Measurements from ENCODE around the gene ATP7B.
"Not testable (repeated sequence)": the region's sequence is repeated elsewhere in the genome, so short reads cannot be mapped to it uniquely, and the experiment has no call there.

The ATP7B gene

DNA sequence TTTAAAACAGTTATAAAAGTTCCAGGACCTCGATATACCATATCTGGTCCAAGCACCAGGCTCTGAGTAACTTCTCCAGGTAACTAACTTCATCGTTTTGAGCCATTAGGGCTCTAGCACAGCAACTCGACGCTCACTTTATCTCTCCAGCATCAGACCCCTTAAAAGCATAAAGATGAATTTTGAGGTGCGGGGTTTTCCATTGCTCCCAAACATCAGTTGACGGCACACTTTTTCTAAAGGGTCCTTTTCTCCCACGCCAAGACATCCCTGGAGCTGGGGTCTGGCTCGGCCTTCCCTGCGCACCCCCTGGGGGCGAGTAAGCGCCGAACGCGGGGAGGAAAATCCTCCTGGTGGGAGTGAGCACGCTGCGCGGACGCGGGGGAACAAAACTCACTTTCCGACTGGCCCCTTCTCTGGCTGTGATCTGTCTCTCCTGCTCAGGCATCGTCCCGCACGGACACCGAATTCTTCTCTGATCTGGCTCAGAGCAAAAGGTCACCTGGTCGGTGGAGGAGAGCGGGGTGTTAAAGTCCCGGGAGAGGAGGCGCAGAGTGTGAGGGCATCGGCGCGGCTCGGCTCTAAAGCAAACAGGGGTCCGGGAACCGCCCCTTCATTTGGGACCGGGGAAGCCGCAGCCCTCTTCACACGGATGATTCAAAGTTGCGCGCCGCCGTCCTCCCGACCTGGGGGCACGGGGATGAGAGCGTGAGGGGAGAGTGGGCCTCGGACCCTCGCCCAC, at the start of gene ATP7B:
Gene ATP7B, minus strand, starts transcription at position 561 of the 742 bp plus-strand sequence. Its CDS starts 113 bp downstream, at position 448.
- DNase-seq, result peak; percentile 41

DNA sequence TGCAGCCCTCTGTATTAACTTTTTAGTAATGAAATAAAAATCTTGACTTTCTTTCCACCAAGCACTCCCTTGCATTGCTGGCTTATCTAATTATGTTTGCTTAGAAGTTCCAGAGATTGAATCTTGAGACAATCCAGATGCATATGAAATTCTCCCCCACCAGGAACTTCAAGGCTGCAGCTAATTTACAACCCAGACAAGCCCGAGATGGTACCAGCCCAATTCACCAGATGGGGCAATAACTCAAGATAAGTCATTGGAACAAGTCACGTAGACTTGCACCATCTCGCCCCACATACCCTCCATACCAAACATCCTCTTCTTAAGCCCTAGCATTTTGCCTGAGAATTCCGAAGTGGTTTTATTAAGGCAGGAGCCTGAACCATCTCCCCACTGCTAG, 42.2 kb upstream of the ATP7B start:
- DNase-seq, result no peak

DNA sequence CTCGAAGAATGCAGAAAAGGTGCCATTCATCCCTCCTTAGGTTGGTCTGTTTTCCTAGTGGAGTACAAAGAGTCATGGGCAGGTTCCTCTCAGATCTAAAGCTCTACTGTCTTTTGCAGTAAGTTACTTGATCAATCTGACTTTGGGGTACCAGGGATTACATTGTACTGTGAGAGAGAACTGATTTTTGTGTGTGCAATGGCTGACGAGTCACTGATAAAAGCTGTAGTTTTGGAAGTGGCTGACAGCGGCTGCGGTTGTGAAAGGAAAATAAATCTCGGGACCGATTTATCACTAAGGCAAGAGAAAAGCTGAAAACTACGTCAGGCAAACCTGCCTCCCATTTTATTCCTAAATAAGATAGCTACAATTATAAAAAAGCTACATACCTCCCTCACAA, 40.1 kb upstream of the ATP7B start:
- no peak for DNase-seq

DNA sequence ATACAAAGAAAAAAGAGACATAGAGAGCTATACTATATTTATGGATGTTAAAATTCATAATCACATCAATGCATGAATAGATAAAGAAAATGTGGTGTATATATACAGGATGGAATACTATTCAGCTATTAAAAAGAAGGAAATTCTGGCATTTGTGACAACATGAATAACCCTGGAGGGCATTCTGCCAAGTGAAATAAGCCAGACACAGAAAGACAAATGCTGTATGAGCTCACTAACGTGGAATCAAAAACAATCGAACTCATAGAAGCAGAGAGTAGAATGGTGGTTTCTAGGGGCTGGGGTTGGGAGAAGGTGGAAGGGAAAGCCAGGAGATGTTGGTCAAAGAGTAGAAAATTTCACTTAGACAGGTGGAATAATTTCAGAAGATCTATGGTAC, 37.3 kb upstream of the ATP7B start:
- DNase-seq, result no peak

DNA sequence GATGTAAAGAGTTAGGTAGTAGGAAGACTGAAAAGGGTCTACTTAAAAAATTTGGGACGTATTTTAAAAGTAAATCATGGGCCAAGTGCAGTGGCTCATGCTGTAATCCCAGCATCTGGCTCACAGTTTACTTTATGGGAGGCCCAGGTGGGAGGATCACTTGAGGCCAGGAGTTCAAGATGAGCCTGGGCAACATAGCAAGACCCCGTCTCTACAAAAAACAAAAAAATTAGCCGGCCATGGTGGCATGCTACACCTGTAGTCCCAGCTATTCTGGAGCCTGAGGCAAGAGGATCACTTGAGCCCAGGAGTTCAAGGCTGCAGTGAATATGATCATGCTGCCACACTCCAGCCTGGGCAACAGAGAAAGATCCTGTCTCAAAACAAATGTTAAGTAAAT, 36.2 kb upstream of the ATP7B start:
- no peak for DNase-seq

DNA sequence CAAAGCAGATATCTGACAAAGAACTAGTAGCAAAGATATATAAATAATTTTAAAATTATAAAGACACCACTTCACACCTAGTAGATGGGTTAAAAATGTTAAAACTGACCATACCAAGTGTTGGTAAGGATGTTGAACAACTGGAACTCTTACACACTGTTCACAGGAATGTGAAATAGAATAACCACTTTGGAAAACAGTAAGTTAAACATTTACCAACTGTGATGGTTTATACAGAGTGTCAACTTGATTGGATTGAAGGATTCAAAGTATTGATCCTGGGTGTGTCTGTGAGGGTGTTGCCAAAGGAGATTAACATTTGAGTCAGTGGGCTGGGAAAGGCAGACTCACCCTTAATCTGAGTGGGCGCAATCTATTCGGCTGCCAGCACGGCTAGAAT, 32.4 kb upstream of the ATP7B start:
- no peak for DNase-seq

- DNase-seq, result no peak
These were observed 24.8 kb upstream of the ATP7B start for GRCh38 chr13:52036037-52036436.

- DNase-seq, result no peak
These were observed 23.5 kb upstream of the ATP7B start for GRCh38 chr13:52034616-52035226.

GRCh38 chr13:52033039-52033438, 21.8 kb upstream of the ATP7B start:
- DNase-seq, result no peak

GRCh38 chr13:52030401-52030800, 19.2 kb upstream of the ATP7B start:
- DNase-seq, result not testable (repeated sequence)

- no peak for DNase-seq
These were observed 18.3 kb upstream of the ATP7B start for GRCh38 chr13:52029569-52029968.

DNA sequence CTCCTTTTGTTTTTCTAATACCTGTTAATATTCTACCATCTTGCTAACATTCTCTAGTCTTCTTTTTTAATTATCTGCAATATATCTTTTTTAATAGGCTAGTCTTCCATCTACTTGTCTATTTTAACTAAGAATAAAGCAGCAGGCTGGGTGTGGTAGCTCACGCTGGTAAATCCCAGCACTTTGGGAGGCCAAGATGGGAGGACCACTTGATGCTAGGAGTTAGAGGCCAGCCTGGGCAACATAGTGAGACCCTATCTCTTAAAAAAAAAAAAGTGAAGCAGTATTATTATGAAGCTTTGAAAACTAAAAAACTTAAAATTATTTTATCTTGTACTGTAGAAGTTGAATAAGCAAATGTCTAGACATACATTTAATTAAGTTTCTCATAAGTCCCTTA, 16.6 kb upstream of the ATP7B start:
- DNase-seq, result no peak

DNA sequence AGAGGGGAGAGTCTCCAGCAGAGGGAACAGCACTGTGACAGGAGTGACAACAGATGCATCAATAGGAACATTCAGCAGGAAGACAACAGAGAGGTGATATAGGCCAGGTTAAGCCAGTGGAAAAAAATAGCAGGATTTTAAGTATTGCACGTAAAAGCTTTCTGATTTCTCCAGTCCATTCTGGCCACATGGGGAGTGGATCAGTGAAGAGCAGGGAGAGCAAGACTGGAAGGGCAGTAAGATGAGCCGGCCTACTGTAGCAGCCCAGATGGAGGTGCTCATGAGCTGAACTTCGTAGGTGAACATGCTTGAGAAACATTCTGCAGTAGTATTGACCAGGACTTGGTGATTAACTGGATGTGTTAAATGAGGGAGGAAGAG, 15.0 kb upstream of the ATP7B start:
- no peak for DNase-seq

GRCh38 chr13:52025475-52026245, 14.4 kb upstream of the ATP7B start:
- no peak for DNase-seq

- DNase-seq, result no peak
These were observed 13.2 kb upstream of the ATP7B start, which contains the start of gene UTP14C for GRCh38 chr13:52024481-52024880. UTP14C (plus strand) TSS chr13:52024691; CDS start chr13:52028805, 4,114 bp downstream.

GRCh38 chr13:52022356-52022755, 11.1 kb upstream of the ATP7B start:
- no peak for DNase-seq

GRCh38 chr13:52020191-52020590, 8.9 kb upstream of the ATP7B start:
- DNase-seq, result no peak

DNA sequence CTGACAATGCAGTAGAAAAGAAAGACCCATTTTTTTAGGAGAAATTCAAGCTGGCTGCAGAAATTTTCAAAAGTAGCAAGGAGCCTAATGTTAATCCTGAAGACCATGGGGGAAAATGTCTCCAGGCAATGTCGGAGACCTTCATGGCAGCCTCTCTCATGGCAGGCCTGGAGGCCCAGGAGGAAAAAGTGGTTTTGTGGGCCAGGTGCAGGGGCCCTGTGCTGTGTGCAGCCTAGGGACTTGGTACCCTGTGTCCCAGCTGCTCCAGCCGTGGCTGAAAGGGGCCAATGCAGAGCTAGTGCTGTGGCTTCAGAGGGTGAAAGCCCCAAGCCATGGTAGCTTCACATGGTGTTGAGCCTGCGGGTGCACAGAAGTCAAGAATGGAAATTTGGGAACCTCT, 5.0 kb upstream of the ATP7B start:
- DNase-seq, result no peak

GRCh38 chr13:52012512-52012836, 1.2 kb upstream of the ATP7B start:
- DNase-seq, result no peak

GRCh38 chr13:52011632-52012511, 622 bp upstream of the ATP7B start, which contains the start of gene ALG11:
ALG11 (plus strand) TSS chr13:52012398; CDS start chr13:52012419, 21 bp downstream.
- peak; percentile 100 for DNase-seq

DNA sequence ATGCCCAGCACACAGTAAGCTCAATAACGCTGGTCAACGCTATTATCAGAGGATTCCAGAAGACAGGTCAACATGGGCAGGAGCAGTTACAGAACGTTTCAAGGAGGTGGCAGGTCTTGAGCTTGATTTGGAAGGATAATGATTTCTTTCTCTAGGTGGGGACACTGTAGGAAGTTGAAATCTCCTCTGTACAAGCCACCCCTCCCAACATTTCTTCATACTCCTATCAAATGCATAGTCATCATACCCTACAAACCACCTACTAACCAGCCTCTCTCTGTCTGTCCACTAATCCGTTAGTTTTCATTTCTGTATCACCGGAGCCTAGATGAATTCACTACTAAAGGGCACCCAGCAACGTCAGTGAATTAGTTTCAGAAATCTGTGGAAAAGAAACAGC, 1.3 kb downstream of the ATP7B start:
- DNase-seq, result no peak

GRCh38 chr13:52006523-52007245, 4.6 kb downstream of the ATP7B start:
- DNase-seq, result no peak

Data from activated T-cell treated with anti-CD3 and anti-CD28 coated beads, Interleukin-2, amount 50 U/mL, for 1 hour (primary cell).